GM12865 (cell line): ENCODE measurements around the gene PTPA.
"Not testable (repeated sequence)": the region's sequence is repeated elsewhere in the genome, so short reads cannot be mapped to it uniquely, and the experiment has no call there.

Experiments used
- DNase-seq: peaks from one replicate; pipeline ENCODE4 v3.0.0; 2010; ENCODE audit warnings: low read depth
- H3K4me3 ChIP-seq: 2 replicates; pipeline ENCODE4 v1.5.1; 2011; ENCODE audit warnings: mild to moderate bottlenecking, low read depth, low read length, control low read depth
- TF ChIP-seq, protein P1 (sequence below): IDR thresholded peaks from 2 replicates; pipeline ENCODE4 v1.5.1; 2011; ENCODE audit warnings: low read length, control low read depth, low read depth, inconsistent platforms; ENCODE audit not compliant: insufficient read depth; ENCODE audit errors: missing control alignments

PTPA gene

GRCh38 chr9:129194221-129194620 is 83.0 kb downstream of the PTPA start:
- TF ChIP-seq, protein P1, sequence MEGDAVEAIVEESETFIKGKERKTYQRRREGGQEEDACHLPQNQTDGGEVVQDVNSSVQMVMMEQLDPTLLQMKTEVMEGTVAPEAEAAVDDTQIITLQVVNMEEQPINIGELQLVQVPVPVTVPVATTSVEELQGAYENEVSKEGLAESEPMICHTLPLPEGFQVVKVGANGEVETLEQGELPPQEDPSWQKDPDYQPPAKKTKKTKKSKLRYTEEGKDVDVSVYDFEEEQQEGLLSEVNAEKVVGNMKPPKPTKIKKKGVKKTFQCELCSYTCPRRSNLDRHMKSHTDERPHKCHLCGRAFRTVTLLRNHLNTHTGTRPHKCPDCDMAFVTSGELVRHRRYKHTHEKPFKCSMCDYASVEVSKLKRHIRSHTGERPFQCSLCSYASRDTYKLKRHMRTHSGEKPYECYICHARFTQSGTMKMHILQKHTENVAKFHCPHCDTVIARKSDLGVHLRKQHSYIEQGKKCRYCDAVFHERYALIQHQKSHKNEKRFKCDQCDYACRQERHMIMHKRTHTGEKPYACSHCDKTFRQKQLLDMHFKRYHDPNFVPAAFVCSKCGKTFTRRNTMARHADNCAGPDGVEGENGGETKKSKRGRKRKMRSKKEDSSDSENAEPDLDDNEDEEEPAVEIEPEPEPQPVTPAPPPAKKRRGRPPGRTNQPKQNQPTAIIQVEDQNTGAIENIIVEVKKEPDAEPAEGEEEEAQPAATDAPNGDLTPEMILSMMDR = no peak
- DNase-seq = no peak
- no peak overlapping the region for H3K4me3 ChIP-seq

GRCh38 chr9:129195606-129196005 is 84.4 kb downstream of the PTPA start:
- DNase-seq = no peak
- H3K4me3 ChIP-seq = no peak overlapping the region
- TF ChIP-seq, protein P1 = no peak

DNA sequence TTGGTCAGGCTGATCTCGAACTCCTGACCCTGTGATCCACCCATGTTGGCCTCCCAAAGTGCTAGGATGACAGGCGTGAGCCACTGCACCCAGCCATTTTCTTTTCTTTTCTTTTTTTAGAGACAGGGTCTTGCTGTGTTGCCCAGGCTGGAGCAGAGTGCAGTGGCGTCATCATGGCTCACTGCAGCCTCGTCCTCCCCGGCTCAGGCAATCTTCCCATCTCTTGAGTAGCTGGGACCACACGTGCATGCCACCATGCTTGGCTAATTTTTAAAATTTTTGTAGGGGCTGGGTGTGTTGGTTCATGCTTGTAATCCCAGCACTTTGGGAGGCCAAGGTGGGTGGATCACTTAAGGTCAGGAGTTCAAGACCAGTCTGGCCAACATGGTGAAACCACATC is 85.8 kb downstream of the PTPA start:
- not testable (repeated sequence) for DNase-seq, H3K4me3 ChIP-seq

DNA sequence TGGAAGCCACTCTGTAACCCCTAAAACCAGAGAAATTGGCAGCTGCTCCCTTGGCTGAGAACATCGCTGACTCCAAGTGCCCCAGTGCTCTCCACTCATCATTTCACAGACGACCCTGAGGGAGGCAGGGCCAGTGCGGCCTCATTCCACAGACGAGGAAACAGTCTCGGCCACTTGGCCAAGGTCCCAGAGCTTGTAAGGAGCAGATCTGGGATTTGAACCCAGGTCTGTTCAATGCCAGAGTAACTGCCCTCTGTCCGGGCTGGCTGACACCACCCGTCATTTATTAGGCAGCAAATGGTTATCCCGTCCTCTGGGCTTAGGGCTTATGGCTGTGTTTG is 86.7 kb downstream of the PTPA start:
- no peak overlapping the region for H3K4me3 ChIP-seq
- TF ChIP-seq, protein P1 = no peak
- DNase-seq = no peak
